ENCODE measurements around the gene ZMIZ2. TPM values are rescaled to one million over a fixed set of nuclear protein-coding genes. Genes with fewer than 3 reads are reported as not detected.

The ZMIZ2 gene
- total RNA-seq, 1 experiment from 2014 or later = 91.3 TPM

GRCh38 chr7:44750921-44751571, 2.4 kb downstream of the ZMIZ2 start:
- intact Hi-C loops (cut with micrococcal nuclease) = no loop called here
- Histone ChIP-seq H3K27ac (ENCODE audit: low read depth, low read length) (no peak overlapping the region; the same call in 1 of the 2 replicates), H4K20me1 (ENCODE audit: insufficient read depth) (no peaks in the 10 kb centered on the region), H3K79me2 (ENCODE audit: insufficient read depth, low read length) (peaks cover 59% of the 10 kb centered on the region), H3K9me2 (ENCODE audit: insufficient read depth) (no peaks in the 10 kb centered on the region), H2AFZ (ENCODE audit: low read depth, low read length, poor library complexity, severe bottlenecking) (no peak overlapping the region), H3K9me3 (ENCODE audit: control insufficient read depth in 1 of 2, insufficient read depth in 1 of 2, low read depth in 1 of 2, low read length in 2 of 2) (no peaks in the 10 kb centered on the region), H3K4me3 (replicated peaks in 1 of 2; ENCODE audit: low read depth in 1 of 2, low read length in 2 of 2) (no peak overlapping the region), H3K36me3 (ENCODE audit: control insufficient read depth in 1 of 2, insufficient read depth in 2 of 2, low read length in 2 of 2) (peaks cover 2 to 3% of the 10 kb centered on the region in 2 experiments; a peak in 2 of 4 replicates), H3K4me2 (ENCODE audit: low read length) (0 out of 2 replicates have a peak overlapping the region, but pooled peaks have one; percentile 18), H3K9ac (ENCODE audit: low read length) (no peak overlapping the region), H3K27me3 (ENCODE audit: insufficient read depth, low read length) (no peaks in the 10 kb centered on the region), H3K4me1 (ENCODE audit: control insufficient read depth in 1 of 2, insufficient read depth in 2 of 2, low read length in 2 of 2) (peaks cover 18 to 35% of the 10 kb centered on the region in 2 experiments)
- no TSS peak for BruUV-seq (replicated peaks)
- POLR2A ChIA-PET = no interaction called here
- ATAC-seq = no peak
- 0 out of 2 replicates have a peak, but pooled peaks have one; percentile 12 for TF ChIP-seq ZFX (IDR thresholded peaks at IDR 0.05)
- TF ChIP-seq CTCF (IDR thresholded peaks at IDR 0.05 in 2 of 3, conservative IDR thresholded peaks at IDR 0.05 in 1 of 3; ENCODE audit: borderline replicate concordance in 1 of 3, insufficient read depth in 1 of 3, low read depth in 2 of 3, low read length in 2 of 3) = no peak
- RAD21 ChIA-PET (ENCODE audit: low non-redundant PET in 1 of 2, low total read pairs in 2 of 2, uncharacterized antibody in 2 of 2, unreplicated experiment in 2 of 2) = no interaction called here
- DNase-seq (ENCODE audit: low read depth, low spot score) = no peak
- CTCF ChIA-PET = no interaction called here

- CTCF ChIA-PET = no interaction called here
- peaks cover 59% of the 10 kb centered on the region for H3K79me2 ChIP-seq (ENCODE audit: insufficient read depth, low read length)
- no peak overlapping the region for H3K27ac ChIP-seq (ENCODE audit: low read depth, low read length)
- RAD21 ChIA-PET (ENCODE audit: low non-redundant PET in 1 of 2, low total read pairs in 2 of 2, uncharacterized antibody in 2 of 2, unreplicated experiment in 2 of 2) = no interaction called here
- H2AFZ ChIP-seq (ENCODE audit: low read depth, low read length, poor library complexity, severe bottlenecking) = no peak overlapping the region
- H3K36me3 ChIP-seq (ENCODE audit: control insufficient read depth in 1 of 2, insufficient read depth in 2 of 2, low read length in 2 of 2) = peaks cover 3 to 6% of the 10 kb centered on the region in 2 experiments; a peak in 3 of 4 replicates
- H3K9me3 ChIP-seq (ENCODE audit: control insufficient read depth in 1 of 2, insufficient read depth in 1 of 2, low read depth in 1 of 2, low read length in 2 of 2) = no peaks in the 10 kb centered on the region
- BruUV-seq (replicated peaks) = no TSS peak
- H3K4me1 ChIP-seq (ENCODE audit: control insufficient read depth in 1 of 2, insufficient read depth in 2 of 2, low read length in 2 of 2) = peaks cover 16 to 32% of the 10 kb centered on the region in 2 experiments
- no peak overlapping the region for H3K4me2 ChIP-seq (ENCODE audit: low read length)
- POLR2A ChIA-PET = no interaction called here
- no peak for ATAC-seq
- intact Hi-C loops (cut with micrococcal nuclease) = no loop called here
- DNase-seq (ENCODE audit: low read depth, low spot score) = no peak
- no peaks in the 10 kb centered on the region for H3K9me2 ChIP-seq (ENCODE audit: insufficient read depth)
- H3K9ac ChIP-seq (ENCODE audit: low read length) = no peak overlapping the region
- no peaks in the 10 kb centered on the region for H4K20me1 ChIP-seq (ENCODE audit: insufficient read depth)
- no peaks in the 10 kb centered on the region for H3K27me3 ChIP-seq (ENCODE audit: insufficient read depth, low read length)
- H3K4me3 ChIP-seq (replicated peaks in 1 of 2; ENCODE audit: low read depth in 1 of 2, low read length in 2 of 2) = no peak overlapping the region
- no peak for TF ChIP-seq MAX (IDR thresholded peaks at IDR 0.05)
- TF ChIP-seq YY1 (IDR thresholded peaks at IDR 0.05; ENCODE audit: extremely low read depth, insufficient replicate concordance, low read depth, low read length) = no peak
- TF ChIP-seq ATF3 (IDR thresholded peaks at IDR 0.05) = no peak
- no peak for TF ChIP-seq ZBTB33 (IDR thresholded peaks at IDR 0.05; ENCODE audit: extremely low read depth, insufficient replicate concordance, low read length)
- TF ChIP-seq ELF1 (IDR thresholded peaks at IDR 0.05; ENCODE audit: borderline replicate concordance, low read depth) = no peak
- TF ChIP-seq ZNF274 (IDR thresholded peaks at IDR 0.05; ENCODE audit: low read depth, low read length) = no peak
- no peak for TF ChIP-seq JUND (IDR thresholded peaks at IDR 0.05)
- no peak for TF ChIP-seq POLR2A (IDR thresholded peaks at IDR 0.05; ENCODE audit: borderline replicate concordance, extremely low read depth, insufficient read depth, insufficient read length)
- TF ChIP-seq RAD21 (IDR thresholded peaks at IDR 0.05; ENCODE audit: low read depth) = no peak
These were observed 4.2 kb downstream of the ZMIZ2 start for GRCh38 chr7:44752822-44753221.

Data from HCT116 (cell line).